Ishikawa (cell line): Measurements from ENCODE around the gene STX8.

Source experiments
- CEBPB ChIP-seq: IDR thresholded peaks from 2 replicates; pipeline ENCODE4 v1.6.1; 2012
- REST ChIP-seq: IDR thresholded peaks from 2 replicates; pipeline ENCODE4 v1.6.1; 2012; ENCODE audit warnings: low read depth, mild to moderate bottlenecking
- TCF12 ChIP-seq: IDR thresholded peaks from 2 replicates; pipeline ENCODE4 v1.6.1; 2012; ENCODE audit warnings: low read depth
- TEAD4 ChIP-seq: IDR thresholded peaks from 2 replicates; pipeline ENCODE4 v1.6.1; 2012

GRCh38 chr17:9229826-9230201 is 345.8 kb downstream of the STX8 start:
- no peak for TF ChIP-seq CEBPB
- no peak for TF ChIP-seq TCF12
- no peak for TF ChIP-seq REST
- no peak for TF ChIP-seq TEAD4
